K562 (cell line): ENCODE data around the gene CACYBP. TPM values are rescaled to one million over a fixed set of nuclear protein-coding genes. Genes with fewer than 3 reads are reported as not detected.

ENCODE experiments used
- ATAC-seq: fragments of 200-7000 bp; cut with Tn5 transposase; 3 replicates; pipeline ENCODE4 v1.9.1; 2020; ENCODE audit warnings: moderate library complexity
- BruUV-seq: library from RNA; stranded (reverse); fragments of 400-500 nt; replicated peaks from 2 replicates; lab custom pipeline; 2021; lab: Mats Ljungman, UMichigan
- CTCF ChIA-PET: fragments of 300-600 bp; formaldehyde crosslinking; extraction: SDS; loops from one replicate; lab custom pipeline; 2021; ENCODE audit warnings: low intra/inter-chr PET ratio; lab: Yijun Ruan, JAX
- POLR2A ChIA-PET: fragments of 300-600, 350-650 bp; sonication (Branson Sonifier 250); formaldehyde crosslinking; extraction: SDS; loops from one replicate; lab custom pipeline; 2021; ENCODE audit warnings: antibody characterized with exemption, inconsistent platforms; lab: Yijun Ruan, JAX
- DNase-seq, 4 experiments: peaks; one replicate each; pipeline versions ENCODE4 v3.0.0 to v3.0.0-alpha.2; 2011 to 2018; ENCODE audit warnings: low spot score in 3 of 4, mixed read lengths in 3 of 4; ENCODE audit errors: extremely low read depth in 1 of 4
- FAIRE-seq: peaks from 2 replicates; lab custom pipeline; 2011; peaks lifted over from hg19 to GRCh38; lab: Jason Lieb, UNC
- H2AFZ ChIP-seq: 2 replicates; pipeline ENCODE4 v1.6.0; 2011; ENCODE audit warnings: low read depth, low read length, control low read depth, inconsistent platforms
- H3K27ac ChIP-seq: fragments of 200-600 bp; 3 replicates; pipeline ENCODE4 v1.8.0; 2011; ENCODE audit warnings: low read depth, mild to moderate bottlenecking, control low read depth, inconsistent platforms, low read length, moderate library complexity, mixed read lengths; ENCODE audit errors: extremely low read depth
- H3K27me3 ChIP-seq, 2 experiments: fragments of 300-600 bp in 1 of 2; 2 replicates in 1 of 2; 3 replicates in 1 of 2; pipeline versions ENCODE4 v1.6.0 to v1.8.0; 2011; ENCODE audit warnings: inconsistent platforms in 2 of 2, low read length in 2 of 2, mild to moderate bottlenecking in 1 of 2, mixed read lengths in 1 of 2, moderate library complexity in 1 of 2; ENCODE audit not compliant: control insufficient read depth in 2 of 2, insufficient read depth in 2 of 2
- H3K36me3 ChIP-seq: fragments of 300-600 bp; 3 replicates; pipeline ENCODE4 v1.8.0; 2011; ENCODE audit warnings: mild to moderate bottlenecking, low read length, inconsistent platforms; ENCODE audit not compliant: control insufficient read depth, insufficient read depth
- H3K4me1 ChIP-seq, 2 experiments: fragments of 200-600 bp in 1 of 2; replicated peaks in 1 of 2; 2 replicates in 1 of 2; 3 replicates in 1 of 2; pipeline versions ENCODE4 v1.5.1 to v1.8.0; 2011; ENCODE audit warnings: inconsistent platforms in 2 of 2, low read length in 2 of 2, mild to moderate bottlenecking in 1 of 2, mixed read lengths in 1 of 2, moderate library complexity in 1 of 2; ENCODE audit not compliant: control insufficient read depth in 2 of 2, insufficient read depth in 2 of 2
- H3K4me2 ChIP-seq: 2 replicates; pipeline ENCODE4 v1.6.1; 2011; ENCODE audit warnings: low read length, control low read depth, inconsistent platforms, mixed read lengths; ENCODE audit not compliant: insufficient read depth
- H3K4me3 ChIP-seq: fragments of 200-600 bp; sonication (generic), shearing (Covaris generic); 2 replicates; pipeline ENCODE4 v1.5.1; 2016; ENCODE audit warnings: control low read depth, inconsistent platforms
- H3K79me2 ChIP-seq: fragments of 200-600 bp; 3 replicates; pipeline ENCODE4 v1.8.0; 2011; ENCODE audit warnings: low read length, inconsistent platforms; ENCODE audit not compliant: control insufficient read depth, insufficient read depth
- H3K9ac ChIP-seq, 2 experiments: 2 replicates each; pipeline versions ENCODE4 v1.6.0 to v1.6.1; 2011; ENCODE audit warnings: low read depth in 2 of 2, low read length in 2 of 2, control low read depth in 1 of 2, inconsistent platforms in 1 of 2, mild to moderate bottlenecking in 1 of 2, mixed read lengths in 1 of 2; ENCODE audit not compliant: insufficient read depth in 1 of 2
- H3K9me1 ChIP-seq: one replicate; pipeline ENCODE4 v1.6.0; 2011; ENCODE audit warnings: inconsistent platforms, mild to moderate bottlenecking, low read length, moderate library complexity; ENCODE audit not compliant: control insufficient read depth, insufficient read depth
- H3K9me3 ChIP-seq: replicated peaks from 2 replicates; pipeline ENCODE4 v1.5.1; 2011; ENCODE audit warnings: low read depth, low read length, inconsistent platforms; ENCODE audit not compliant: control insufficient read depth, insufficient read depth
- H4K20me1 ChIP-seq: replicated peaks from 2 replicates; pipeline ENCODE4 v1.6.1; 2011; ENCODE audit warnings: low read length, inconsistent platforms, mixed read lengths; ENCODE audit not compliant: control insufficient read depth, insufficient read depth
- HOXB6 ChIP-seq: fragments of 250-450 bp; sonication (Bioruptor Pico); IDR thresholded peaks from 2 replicates; pipeline ENCODE4 v1.5.1; 2022; ENCODE audit warnings: mild to moderate bottlenecking, borderline replicate concordance
- KDM1A ChIP-seq, 2 experiments: fragments of 450-650 bp; IDR thresholded peaks; 2 replicates each; pipeline ENCODE4 v1.6.1; 2016; ENCODE audit warnings: mild to moderate bottlenecking in 2 of 2
- NELFE ChIP-seq: IDR thresholded peaks from 2 replicates; pipeline ENCODE4 v1.6.1; 2011; ENCODE audit warnings: mild to moderate bottlenecking; ENCODE audit not compliant: insufficient read depth, insufficient read length
- ZFP30 ChIP-seq: fragments of 250-450 bp; sonication (Bioruptor Pico); IDR thresholded peaks from 2 replicates; pipeline ENCODE4 v1.8.0; 2022; ENCODE audit warnings: moderate library complexity, mild to moderate bottlenecking, inconsistent platforms, borderline replicate concordance
- WGBS: fragments of 100-300 bp; shearing (Covaris generic); methylation state at CpG from one replicate; pipeline ENCODE4 v1.1.6; 2016; ENCODE audit warnings: low coverage, mixed read lengths; ENCODE audit not compliant: insufficient coverage; ENCODE audit errors: missing lambda C conversion rate; 5-methylcytosine and 5-hydroxymethylcytosine counted together
- in situ Hi-C: fragments of 300-500 bp; cut with MboI; formaldehyde crosslinking; loops from 4 replicates; pipeline ENCODE4 v1.15.0; 2018; ENCODE audit warnings: inconsistent platforms, mixed read lengths
- intact Hi-C: fragments of 100-400 bp; cut with micrococcal nuclease; formaldehyde crosslinking; loops from 2 replicates; pipeline ENCODE4 v1.14.2; 2022
- polyA plus RNA-seq, 8 experiments: library from polyadenylated mRNA; depleted of rRNA in 4 of 8; stranded (reverse) in 5 of 8; unstranded in 3 of 8; fragments of >200 nt; fragmentation: Nextera tagmentation in 2 of 8; fragmentation: Illumina TruSeq in 1 of 8; extraction: Ambion mirVana in 2 of 8; extraction: Trizol in 1 of 8; gene quantifications; 2 replicates each; pipeline versions ENCODE4 v1.2.1 to v1.2.3, GENCODE V29; 2011 to 2014; ENCODE audit warnings: inconsistent platforms in 1 of 8, missing spikeins in 1 of 8
- total RNA-seq, 7 experiments: library from RNA; depleted of rRNA in 6 of 7; stranded (reverse); fragments of >200 nt in 6 of 7; fragmentation: Illumina TruSeq in 2 of 7; extraction: Trizol in 2 of 7; gene quantifications; 2 replicates each; pipeline versions ENCODE4 v1.2.1 to v1.2.3, GENCODE V29; 2011 to 2021; ENCODE audit warnings: low replicate concordance in 1 of 7
- TF ChIP-seq, protein P1 (sequence below): fragments of 450-650 bp; IDR thresholded peaks from 2 replicates; pipeline ENCODE4 v1.6.1; 2018; ENCODE audit warnings: mild to moderate bottlenecking, low read depth; ENCODE audit not compliant: partially characterized antibody

Gene CACYBP
- total and polyA plus RNA-seq, 9 of the 15 experiments (the other 6 are each of a cell fraction or from before 2014, with no cell fraction given): 147 to 1,576 (median 488) TPM

DNA sequence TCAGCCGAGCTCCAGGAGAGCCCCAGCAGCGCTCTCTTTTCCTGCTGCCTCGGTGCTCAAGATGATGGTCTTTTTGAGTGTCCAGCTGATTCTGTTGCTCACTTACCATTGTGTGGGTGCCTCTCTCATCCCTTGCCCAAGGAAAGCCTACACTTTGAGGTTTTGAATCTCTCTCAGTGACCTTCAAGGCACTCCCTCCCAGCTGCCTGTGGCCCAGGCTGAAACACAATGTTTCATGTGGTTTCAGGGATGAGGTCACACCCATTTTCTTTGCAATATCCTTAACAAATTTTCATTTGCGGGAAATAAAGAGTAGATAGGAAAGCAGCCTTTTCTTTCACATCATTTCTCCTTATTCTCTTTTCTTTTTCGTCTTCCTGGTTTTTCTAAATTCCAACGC, 36.1 kb downstream of the CACYBP start:
- 3% methylated on average over 6 of the region's 6 CpGs for WGBS
- no TSS peak for BruUV-seq
- Histone ChIP-seq H3K9me1 (no peaks in the 10 kb centered on the region), H3K27ac (no peak overlapping the region), H3K4me1 (no peaks in the 10 kb centered on the region), H3K4me2 (no peak overlapping the region), H3K9ac (no peak overlapping the region), H3K9me3 (no peaks in the 10 kb centered on the region), H2AFZ (no peak overlapping the region), H4K20me1 (no peaks in the 10 kb centered on the region; the same call in 1 of the 2 replicates), H3K27me3 (peaks cover 46 to 50% of the 10 kb centered on the region in 2 experiments), H3K4me3 (no peak overlapping the region), H3K36me3 (no peaks in the 10 kb centered on the region), H3K79me2 (no peaks in the 10 kb centered on the region)
- no peak for TF ChIP-seq KDM1A (IDR thresholded peaks at IDR 0.05)
- TF ChIP-seq HOXB6: no peak
- no peak for TF ChIP-seq ZFP30 (CRISPR knock-in tag)
- TF ChIP-seq NELFE: no peak
- TF ChIP-seq, protein P1, sequence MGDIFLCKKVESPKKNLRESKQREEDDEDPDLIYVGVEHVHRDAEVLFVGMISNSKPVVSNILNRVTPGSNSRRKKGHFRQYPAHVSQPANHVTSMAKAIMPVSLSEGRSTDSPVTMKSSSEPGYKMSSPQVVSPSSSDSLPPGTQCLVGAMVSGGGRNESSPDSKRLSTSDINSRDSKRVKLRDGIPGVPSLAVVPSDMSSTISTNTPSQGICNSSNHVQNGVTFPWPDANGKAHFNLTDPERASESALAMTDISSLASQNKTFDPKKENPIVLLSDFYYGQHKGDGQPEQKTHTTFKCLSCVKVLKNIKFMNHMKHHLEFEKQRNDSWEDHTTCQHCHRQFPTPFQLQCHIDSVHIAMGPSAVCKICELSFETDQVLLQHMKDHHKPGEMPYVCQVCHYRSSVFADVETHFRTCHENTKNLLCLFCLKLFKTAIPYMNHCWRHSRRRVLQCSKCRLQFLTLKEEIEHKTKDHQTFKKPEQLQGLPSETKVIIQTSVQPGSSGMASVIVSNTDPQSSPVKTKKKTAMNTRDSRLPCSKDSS: no peak
- in situ Hi-C loops (no loop called here), intact Hi-C loops (no loop called here)
- ATAC-seq (no peak), FAIRE-seq (no peak), DNase-seq (no peak)
- ChIA-PET POLR2A (interaction anchor here (1.0 kb wide), 1 partner anchor 13 kb away, joined by 3 read pairs; the partner anchor contains the start of gene MRPS14), CTCF (no interaction called here)
